Fibroblast of the aortic adventitia (primary cell): ENCODE data around the gene ACAA1. TPM values are rescaled to one million over a fixed set of nuclear protein-coding genes. Genes with fewer than 3 reads are reported as not detected.

Source experiments
- DNase-seq: peaks from one replicate; pipeline ENCODE4 v3.0.0-alpha.2; 2010; ENCODE audit warnings: low read depth
- H3K4me3 ChIP-seq: 2 replicates; pipeline ENCODE4 v1.5.1; 2011; ENCODE audit warnings: low read depth, mild to moderate bottlenecking, control low read depth, low read length, moderate library complexity
- CTCF ChIP-seq: IDR thresholded peaks from 2 replicates; pipeline ENCODE4 v1.5.1; 2011; ENCODE audit warnings: mild to moderate bottlenecking, low read length, control low read depth, inconsistent platforms; ENCODE audit not compliant: insufficient read depth
- total RNA-seq: library from RNA; depleted of rRNA; stranded (reverse); fragments of >200 nt; gene quantifications from 2 replicates; pipeline ENCODE4 v1.2.3, GENCODE V29; 2012; ENCODE audit warnings: low replicate concordance

Gene ACAA1
- total RNA-seq, 1 donor: 20.6 TPM

- H3K4me3 ChIP-seq: no peak overlapping the region
- DNase-seq: no peak
- no peak for TF ChIP-seq CTCF
Observed at GRCh38 chr3:38148311-38148882, 11.5 kb upstream of the ACAA1 start.

GRCh38 chr3:38147421-38147820 is 10.5 kb upstream of the ACAA1 start:
- TF ChIP-seq CTCF: no peak
- no peak overlapping the region for H3K4me3 ChIP-seq
- no peak for DNase-seq

DNA sequence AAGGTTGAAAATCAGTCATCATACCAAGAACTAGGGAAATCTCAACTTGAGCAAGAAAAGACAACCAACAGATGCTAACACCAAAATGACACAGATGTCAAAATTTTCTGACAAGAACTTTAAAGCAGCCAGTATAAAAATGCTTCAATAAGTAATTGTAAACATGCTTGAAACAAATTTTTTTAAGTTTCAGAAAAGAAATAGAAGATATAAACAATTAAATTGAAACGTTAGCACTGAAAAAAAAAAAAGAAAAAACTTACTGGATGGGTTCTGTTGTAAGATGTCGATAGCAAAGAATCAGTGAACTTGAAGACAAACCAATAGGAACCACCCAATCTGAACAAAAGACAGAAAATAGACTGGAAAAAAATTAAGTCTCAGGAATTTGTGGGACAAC is 9.6 kb upstream of the ACAA1 start:
- no peak overlapping the region for H3K4me3 ChIP-seq
- no peak for DNase-seq
- TF ChIP-seq CTCF: no peak

DNA sequence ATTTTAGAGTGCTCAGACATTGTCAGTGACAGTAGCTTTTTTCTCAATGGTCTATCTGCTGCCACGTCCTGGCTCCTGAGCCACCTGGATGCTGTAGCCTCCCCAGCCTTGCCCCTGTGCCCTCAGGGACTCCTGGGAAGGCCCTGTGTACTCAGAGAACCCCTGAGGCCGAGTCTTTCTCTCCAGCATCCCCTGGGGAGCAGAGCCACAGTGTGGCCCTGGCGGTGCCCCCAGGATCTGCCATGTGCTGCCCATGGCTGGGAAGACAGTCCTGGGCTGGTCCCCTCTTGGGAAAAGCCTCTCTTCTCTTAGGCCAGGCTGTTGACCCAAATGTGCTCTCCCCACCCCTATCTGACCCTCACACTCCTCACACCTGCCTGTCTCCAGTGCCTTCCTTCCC is 6.6 kb upstream of the ACAA1 start:
- TF ChIP-seq CTCF: no peak
- no peak overlapping the region for H3K4me3 ChIP-seq

GRCh38 chr3:38142959-38143358 is 6.0 kb upstream of the ACAA1 start:
- DNase-seq: no peak
- no peak for TF ChIP-seq CTCF
- H3K4me3 ChIP-seq: no peak overlapping the region

More for the DNA sequence above, 6.6 kb upstream of the ACAA1 start:
- no peak for DNase-seq

- H3K4me3 ChIP-seq: no peak overlapping the region
- no peak for DNase-seq
- TF ChIP-seq CTCF: no peak
Observed at GRCh38 chr3:38141952-38142273, 5.0 kb upstream of the ACAA1 start.
